Trophoblast cell (in vitro differentiated cells and primary cell): Measurements from ENCODE around the gene GUCA2B.
A peak's percentile ranks its signal among the peaks of the same experiment; 100 is the strongest.

Experiments used
- DNase-seq, 2 donors: peaks; one replicate each; pipeline ENCODE4 v3.0.0-alpha.2; 2016
- H2AFZ ChIP-seq: 2 replicates; pipeline ENCODE4 v1.6.1; 2013; ENCODE audit warnings: low read length, moderate library complexity, mild to moderate bottlenecking; ENCODE audit not compliant: insufficient read depth, poor library complexity
- H2AK5ac ChIP-seq: 2 replicates; pipeline ENCODE4 v1.6.1; 2013; ENCODE audit warnings: mild to moderate bottlenecking, low read length
- H2BK120ac ChIP-seq: 2 replicates; pipeline ENCODE4 v1.6.1; 2013; ENCODE audit warnings: low read length, mild to moderate bottlenecking, moderate library complexity; ENCODE audit not compliant: insufficient read depth, poor library complexity
- H2BK12ac ChIP-seq: 2 replicates; pipeline ENCODE4 v1.6.1; 2013; ENCODE audit warnings: mild to moderate bottlenecking, low read length, moderate library complexity
- H2BK5ac ChIP-seq: 2 replicates; pipeline ENCODE4 v1.6.1; 2013; ENCODE audit warnings: low read length, low read depth, moderate library complexity, mild to moderate bottlenecking; ENCODE audit not compliant: poor library complexity
- H3K14ac ChIP-seq: 2 replicates; pipeline ENCODE4 v1.6.1; 2013; ENCODE audit warnings: mild to moderate bottlenecking, low read length
- H3K18ac ChIP-seq: 2 replicates; pipeline ENCODE4 v1.6.1; 2013; ENCODE audit warnings: mild to moderate bottlenecking, low read length
- H3K23ac ChIP-seq: 2 replicates; pipeline ENCODE4 v1.6.1; 2013; ENCODE audit warnings: low read length
- H3K27ac ChIP-seq: 2 replicates; pipeline ENCODE4 v1.5.1; 2013; ENCODE audit warnings: low read depth, mild to moderate bottlenecking, inconsistent platforms, low read length, moderate library complexity
- H3K27me3 ChIP-seq: 2 replicates; pipeline ENCODE4 v1.6.1; 2013; ENCODE audit warnings: inconsistent platforms, mild to moderate bottlenecking, low read length, moderate library complexity; ENCODE audit not compliant: insufficient read depth
- H3K36me3 ChIP-seq, 2 experiments: 1 replicate in 1 of 2; 2 replicates in 1 of 2; pipeline ENCODE4 v1.6.1; 2013; ENCODE audit warnings: low read length in 2 of 2, mild to moderate bottlenecking in 2 of 2, moderate library complexity in 1 of 2; ENCODE audit not compliant: insufficient read depth in 2 of 2, control insufficient read depth in 1 of 2
- H3K4ac ChIP-seq: 2 replicates; pipeline ENCODE4 v1.6.1; 2013; ENCODE audit warnings: low read depth, mild to moderate bottlenecking, low read length, moderate library complexity
- H3K4me1 ChIP-seq, 2 experiments: 1 replicate in 1 of 2; 2 replicates in 1 of 2; pipeline ENCODE4 v1.6.1; 2013; ENCODE audit warnings: low read length in 2 of 2, mild to moderate bottlenecking in 2 of 2, moderate library complexity in 1 of 2; ENCODE audit not compliant: insufficient read depth in 2 of 2, control insufficient read depth in 1 of 2
- H3K4me2 ChIP-seq: 2 replicates; pipeline ENCODE4 v1.6.1; 2013; ENCODE audit warnings: inconsistent platforms, mild to moderate bottlenecking, low read length, moderate library complexity
- H3K4me3 ChIP-seq: 2 replicates; pipeline ENCODE4 v1.5.1; 2013; ENCODE audit warnings: mild to moderate bottlenecking, low read depth, low read length, inconsistent platforms
- H3K79me1 ChIP-seq: one replicate; pipeline ENCODE4 v1.6.1; 2013; ENCODE audit warnings: low read length
- H3K79me2 ChIP-seq: 2 replicates; pipeline ENCODE4 v1.6.1; 2013; ENCODE audit warnings: low read length, mild to moderate bottlenecking; ENCODE audit not compliant: control insufficient read depth, insufficient read depth, poor library complexity
- H3K9ac ChIP-seq: 2 replicates; pipeline ENCODE4 v1.6.1; 2013; ENCODE audit warnings: mild to moderate bottlenecking, low read length
- H3K9me3 ChIP-seq: 2 replicates; pipeline ENCODE4 v1.6.1; 2013; ENCODE audit warnings: low read depth, mild to moderate bottlenecking, control low read depth, inconsistent platforms, low read length; ENCODE audit not compliant: insufficient read depth
- H4K12ac ChIP-seq: 2 replicates; pipeline ENCODE4 v1.6.1; 2013; ENCODE audit warnings: low read depth, mild to moderate bottlenecking, low read length, moderate library complexity
- H4K8ac ChIP-seq: 2 replicates; pipeline ENCODE4 v1.6.1; 2013; ENCODE audit warnings: low read depth, mild to moderate bottlenecking, low read length, moderate library complexity
- H4K91ac ChIP-seq: one replicate; pipeline ENCODE4 v1.6.1; 2013; ENCODE audit warnings: low read depth, mild to moderate bottlenecking, low read length, moderate library complexity
- WGBS: extraction: QIAGEN DNeasy Blood & Tissue Kit; methylation state at CpG from one replicate; pipeline ENCODE4 v1.1.7; 2013; ENCODE audit warnings: missing lambda C conversion rate; ENCODE audit not compliant: insufficient read length, insufficient coverage; ENCODE audit errors: extremely low coverage; 5-methylcytosine and 5-hydroxymethylcytosine counted together

GUCA2B gene

DNA sequence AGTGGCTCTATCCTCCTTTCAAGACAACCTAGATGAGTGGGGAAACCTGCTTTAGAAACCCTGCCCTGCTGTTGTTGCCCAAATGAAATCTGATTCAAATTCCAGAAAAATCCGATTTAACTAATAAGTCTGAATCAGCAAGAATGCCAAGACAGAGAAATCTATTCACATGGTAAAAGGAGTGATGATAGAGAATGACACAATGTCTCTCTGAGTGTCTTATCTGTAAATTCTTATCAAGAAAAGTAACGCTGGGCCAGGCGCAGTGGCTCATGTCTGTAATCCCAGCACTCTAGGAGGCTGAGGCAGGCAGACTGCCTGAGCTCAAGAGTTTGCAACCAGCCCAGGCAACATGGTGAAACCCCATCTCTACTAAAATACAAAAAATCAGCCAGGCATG, 25.0 kb downstream of the GUCA2B start:
- Histone ChIP-seq H3K79me1 (peaks cover 2% of the 10 kb centered on the region), H4K8ac (no peak overlapping the region), H3K36me3 (peaks cover 3% of the 10 kb centered on the region in 2 experiments), H3K4me2 (no peak overlapping the region), H3K4me1 (peaks cover 13 to 20% of the 10 kb centered on the region in 2 experiments), H3K27ac (no peak overlapping the region), H2BK12ac (no peak overlapping the region), H3K4me3 (no peak overlapping the region), H3K14ac (no peak overlapping the region), H3K9ac (no peak overlapping the region), H3K4ac (no peak overlapping the region), H2BK5ac (no peak overlapping the region), H3K9me3 (no peaks in the 10 kb centered on the region), H4K91ac (no peak overlapping the region), H3K18ac (no peak overlapping the region), H3K79me2 (no peaks in the 10 kb centered on the region), H2AK5ac (no peak overlapping the region), H4K12ac (no peak overlapping the region), H3K27me3 (no peaks in the 10 kb centered on the region), H2AFZ (no peak overlapping the region), H3K23ac (no peak overlapping the region), H2BK120ac (no peak overlapping the region)
- peak; percentile 80 to 87 for DNase-seq
- WGBS = no CpG with 5 or more reads among the region's 3 CpGs

GRCh38 chr1:42179275-42179674, 26.1 kb downstream of the GUCA2B start:
- Histone ChIP-seq H2BK12ac (no peak overlapping the region), H4K8ac (no peak overlapping the region), H3K27me3 (no peaks in the 10 kb centered on the region), H3K4me2 (no peak overlapping the region), H4K91ac (no peak overlapping the region), H2AFZ (no peak overlapping the region), H3K4me3 (no peak overlapping the region), H3K9me3 (no peaks in the 10 kb centered on the region), H3K4ac (no peak overlapping the region), H3K23ac (no peak overlapping the region), H2BK5ac (no peak overlapping the region), H2AK5ac (no peak overlapping the region), H3K27ac (peak overlapping the region; percentile 8), H3K79me2 (no peaks in the 10 kb centered on the region), H3K18ac (no peak overlapping the region), H3K79me1 (peaks cover 2% of the 10 kb centered on the region), H3K14ac (no peak overlapping the region), H3K36me3 (peaks cover 3% of the 10 kb centered on the region in 2 experiments), H4K12ac (no peak overlapping the region), H3K4me1 (peaks cover 11 to 17% of the 10 kb centered on the region in 2 experiments), H3K9ac (no peak overlapping the region), H2BK120ac (no peak overlapping the region)
- WGBS = no CpG with 5 or more reads among the region's 2 CpGs
- DNase-seq = no peak

GRCh38 chr1:42179900-42180329, 26.7 kb downstream of the GUCA2B start:
- H2BK5ac ChIP-seq = no peak overlapping the region
- no peaks in the 10 kb centered on the region for H3K79me2 ChIP-seq
- no peak overlapping the region for H3K4me3 ChIP-seq
- peak overlapping the region; percentile 5 for H2BK12ac ChIP-seq
- H3K27me3 ChIP-seq = no peaks in the 10 kb centered on the region
- WGBS = no CpG with 5 or more reads among the region's 4 CpGs
- no peak overlapping the region for H4K91ac ChIP-seq
- H3K4ac ChIP-seq = no peak overlapping the region
- peak overlapping the region; percentile 41 for H3K18ac ChIP-seq
- no peak overlapping the region for H2BK120ac ChIP-seq
- DNase-seq = no peak
- no peak overlapping the region for H3K4me2 ChIP-seq
- no peak overlapping the region for H3K14ac ChIP-seq
- peaks cover 3 to 5% of the 10 kb centered on the region in 2 experiments for H3K36me3 ChIP-seq
- H3K79me1 ChIP-seq = peaks cover 2% of the 10 kb centered on the region
- H2AFZ ChIP-seq = no peak overlapping the region
- H2AK5ac ChIP-seq = no peak overlapping the region
- peak overlapping the region; percentile 8 for H3K27ac ChIP-seq
- peaks cover 11 to 20% of the 10 kb centered on the region in 2 experiments for H3K4me1 ChIP-seq
- H3K9me3 ChIP-seq = no peaks in the 10 kb centered on the region
- no peak overlapping the region for H3K23ac ChIP-seq
- no peak overlapping the region for H4K12ac ChIP-seq
- no peak overlapping the region for H4K8ac ChIP-seq
- H3K9ac ChIP-seq = no peak overlapping the region

GRCh38 chr1:42181687-42182086, 28.5 kb downstream of the GUCA2B start:
- DNase-seq = no peak
- no CpG with 5 or more reads among the region's 4 CpGs for WGBS
- H3K23ac ChIP-seq = no peak overlapping the region
- H3K18ac ChIP-seq = no peak overlapping the region
- H3K4me2 ChIP-seq = no peak overlapping the region
- H3K4ac ChIP-seq = no peak overlapping the region
- H4K8ac ChIP-seq = no peak overlapping the region
- no peaks in the 10 kb centered on the region for H3K9me3 ChIP-seq
- no peak overlapping the region for H3K14ac ChIP-seq
- H2BK5ac ChIP-seq = no peak overlapping the region
- no peak overlapping the region for H2BK12ac ChIP-seq
- H3K4me3 ChIP-seq = no peak overlapping the region
- no peak overlapping the region for H2AK5ac ChIP-seq
- no peaks in the 10 kb centered on the region for H3K79me2 ChIP-seq
- H2BK120ac ChIP-seq = no peak overlapping the region
- peaks cover 2% of the 10 kb centered on the region for H3K79me1 ChIP-seq
- H4K12ac ChIP-seq = no peak overlapping the region
- peak overlapping the region; percentile 27 for H3K27ac ChIP-seq
- peaks cover 0 to 5% of the 10 kb centered on the region in 2 experiments for H3K36me3 ChIP-seq
- no peak overlapping the region for H4K91ac ChIP-seq
- H3K9ac ChIP-seq = no peak overlapping the region
- H3K4me1 ChIP-seq = peaks cover 13 to 21% of the 10 kb centered on the region in 2 experiments
- no peaks in the 10 kb centered on the region for H3K27me3 ChIP-seq
- H2AFZ ChIP-seq = no peak overlapping the region
